Keratinocyte (primary cell): Measurements from ENCODE around the gene PRR16. TPM values are rescaled to one million over a fixed set of nuclear protein-coding genes. Genes with fewer than 3 reads are reported as not detected.

ENCODE experiments used
- DNase-seq: peaks from one replicate; pipeline ENCODE4 v3.0.0-alpha.2; 2011; ENCODE audit warnings: low read depth, missing footprints, low spot score
- FAIRE-seq: peaks from 2 replicates; lab custom pipeline; 2011; peaks lifted over from hg19 to GRCh38; lab: Jason Lieb, UNC
- H2AFZ ChIP-seq: 2 replicates; pipeline ENCODE4 v1.6.0; 2012; ENCODE audit warnings: low read length, control low read depth, inconsistent platforms; ENCODE audit not compliant: control insufficient read depth
- H3K27ac ChIP-seq: 2 replicates; pipeline ENCODE4 v1.5.1; 2011; ENCODE audit warnings: low read length; ENCODE audit not compliant: control insufficient read depth, insufficient read depth
- H3K27me3 ChIP-seq: 3 replicates; pipeline ENCODE4 v1.6.0; 2011; ENCODE audit warnings: low read length; ENCODE audit not compliant: control insufficient read depth, insufficient read depth; ENCODE audit errors: extremely low read depth
- H3K36me3 ChIP-seq, 2 experiments: 2 replicates in 1 of 2; 3 replicates in 1 of 2; pipeline ENCODE4 v1.5.1; 2011; ENCODE audit warnings: low read length in 2 of 2, mild to moderate bottlenecking in 1 of 2; ENCODE audit not compliant: control insufficient read depth in 2 of 2, insufficient read depth in 2 of 2; ENCODE audit errors: extremely low read depth in 1 of 2
- H3K4me1 ChIP-seq: 3 replicates; pipeline ENCODE4 v1.5.1; 2011; ENCODE audit warnings: low read length; ENCODE audit not compliant: control insufficient read depth, insufficient read depth; ENCODE audit errors: extremely low read depth
- H3K4me2 ChIP-seq: 3 replicates; pipeline ENCODE4 v1.6.0; 2011; ENCODE audit warnings: low read depth, low read length; ENCODE audit not compliant: control insufficient read depth, insufficient read depth; ENCODE audit errors: extremely low read depth
- H3K4me3 ChIP-seq, 3 experiments: fragments of 200-600 bp in 1 of 3; sonication (generic) in 1 of 3; 2 replicates in 2 of 3; 3 replicates in 1 of 3; pipeline ENCODE4 v1.5.1; 2011 to 2016; ENCODE audit warnings: low read length in 3 of 3, mild to moderate bottlenecking in 3 of 3, control low read depth in 2 of 3, inconsistent platforms in 1 of 3, low read depth in 1 of 3, mixed read lengths in 1 of 3, mixed run types in 1 of 3, moderate library complexity in 1 of 3; ENCODE audit not compliant: control insufficient read depth in 2 of 3, insufficient read depth in 2 of 3; ENCODE audit errors: extremely low read depth in 1 of 3
- H3K79me2 ChIP-seq: 2 replicates; pipeline ENCODE4 v1.6.0; 2012; ENCODE audit warnings: low read length; ENCODE audit not compliant: control insufficient read depth, insufficient read depth
- H3K9ac ChIP-seq: 3 replicates; pipeline ENCODE4 v1.6.0; 2011; ENCODE audit warnings: low read length; ENCODE audit not compliant: control insufficient read depth, insufficient read depth; ENCODE audit errors: extremely low read depth
- H3K9me1 ChIP-seq: 3 replicates; pipeline ENCODE4 v1.6.0; 2011; ENCODE audit warnings: low read length; ENCODE audit not compliant: control insufficient read depth, insufficient read depth; ENCODE audit errors: extremely low read depth
- H3K9me3 ChIP-seq: 2 replicates; pipeline ENCODE4 v1.5.1; 2012; ENCODE audit warnings: low read depth, low read length; ENCODE audit not compliant: control insufficient read depth
- H4K20me1 ChIP-seq: 3 replicates; pipeline ENCODE4 v1.6.0; 2011; ENCODE audit warnings: low read length; ENCODE audit not compliant: control insufficient read depth, insufficient read depth; ENCODE audit errors: extremely low read depth
- EZH2 ChIP-seq: IDR thresholded peaks from one replicate; pipeline ENCODE4 v1.6.1; 2012; ENCODE audit warnings: inconsistent platforms, mild to moderate bottlenecking, low read length, moderate library complexity
- dilution Hi-C: fragments of 300-500 bp; cut with MboI; formaldehyde crosslinking; loops from one replicate; pipeline ENCODE4 v1.7.0; 2020; ENCODE audit warnings: low sequenced_read_pairs; ENCODE audit not compliant: extremely low pct_ligation_motif_present
- polyA plus RNA-seq, 5 experiments: library from polyadenylated mRNA; depleted of rRNA in 3 of 5; stranded (reverse) in 3 of 5; stranded (forward) in 1 of 5; unstranded in 1 of 5; fragments of >200 nt; gene quantifications; 1 replicate in 1 of 5; 2 replicates in 3 of 5; 3 replicates in 1 of 5; pipeline versions ENCODE4 v1.2.1 to v1.2.3, GENCODE V29; 2011 to 2012; ENCODE audit warnings: missing spikeins in 2 of 5, low read depth in 1 of 5, low replicate concordance in 1 of 5
- TF ChIP-seq, protein P1 (sequence below), 3 experiments: IDR thresholded peaks in 1 of 3; conservative IDR thresholded peaks in 1 of 3; optimal IDR thresholded peaks in 1 of 3; 2 replicates in 2 of 3; 3 replicates in 1 of 3; pipeline versions ENCODE3 to v1.5.1; 2011; ENCODE audit warnings: low read length in 3 of 3, mild to moderate bottlenecking in 3 of 3, moderate library complexity in 2 of 3, control low read depth in 1 of 3, inconsistent platforms in 1 of 3; ENCODE audit not compliant: insufficient read depth in 2 of 3; ENCODE audit errors: extremely low read depth in 1 of 3

PRR16 gene
- polyA plus RNA-seq, 1 donor (not counting 4 experiments of a cell fraction or from before 2014, with no cell fraction given): 0.05 TPM

DNA sequence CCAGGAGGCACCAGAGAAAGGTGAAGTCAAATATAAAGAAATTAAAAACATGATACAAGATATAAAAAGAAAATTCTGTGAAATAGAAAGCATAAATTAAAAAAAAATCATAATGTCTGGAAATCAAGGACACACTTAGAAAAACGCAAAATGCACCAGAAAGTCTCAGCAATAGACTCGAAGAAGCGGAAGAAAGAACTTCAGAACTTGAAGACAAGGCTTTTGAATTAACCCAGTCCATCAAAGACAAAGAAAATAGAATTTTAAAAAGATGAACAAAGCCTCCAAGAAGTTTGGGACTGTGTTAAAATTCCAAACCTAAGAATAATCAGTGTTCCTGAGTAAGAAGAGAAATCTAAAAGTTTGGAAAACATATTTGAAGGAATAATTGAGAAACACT is 168.3 kb downstream of the PRR16 start:
- dilution Hi-C loops: no loop called here
- TF ChIP-seq, protein P1, sequence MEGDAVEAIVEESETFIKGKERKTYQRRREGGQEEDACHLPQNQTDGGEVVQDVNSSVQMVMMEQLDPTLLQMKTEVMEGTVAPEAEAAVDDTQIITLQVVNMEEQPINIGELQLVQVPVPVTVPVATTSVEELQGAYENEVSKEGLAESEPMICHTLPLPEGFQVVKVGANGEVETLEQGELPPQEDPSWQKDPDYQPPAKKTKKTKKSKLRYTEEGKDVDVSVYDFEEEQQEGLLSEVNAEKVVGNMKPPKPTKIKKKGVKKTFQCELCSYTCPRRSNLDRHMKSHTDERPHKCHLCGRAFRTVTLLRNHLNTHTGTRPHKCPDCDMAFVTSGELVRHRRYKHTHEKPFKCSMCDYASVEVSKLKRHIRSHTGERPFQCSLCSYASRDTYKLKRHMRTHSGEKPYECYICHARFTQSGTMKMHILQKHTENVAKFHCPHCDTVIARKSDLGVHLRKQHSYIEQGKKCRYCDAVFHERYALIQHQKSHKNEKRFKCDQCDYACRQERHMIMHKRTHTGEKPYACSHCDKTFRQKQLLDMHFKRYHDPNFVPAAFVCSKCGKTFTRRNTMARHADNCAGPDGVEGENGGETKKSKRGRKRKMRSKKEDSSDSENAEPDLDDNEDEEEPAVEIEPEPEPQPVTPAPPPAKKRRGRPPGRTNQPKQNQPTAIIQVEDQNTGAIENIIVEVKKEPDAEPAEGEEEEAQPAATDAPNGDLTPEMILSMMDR (optimal IDR thresholded peaks at IDR 0.05 in 1 of 3, IDR thresholded peaks at IDR 0.05 in 1 of 3, conservative IDR thresholded peaks at IDR 0.05 in 1 of 3; ENCODE audit: extremely low read depth in 1 of 3, insufficient read depth in 2 of 3, low read length in 3 of 3): no peak
- no peak for TF ChIP-seq EZH2
- H3K27ac ChIP-seq: no peak overlapping the region
- H3K36me3 ChIP-seq: no peaks in the 10 kb centered on the region
- H3K4me1 ChIP-seq: no peaks in the 10 kb centered on the region
- no peaks in the 10 kb centered on the region for H4K20me1 ChIP-seq
- H2AFZ ChIP-seq: no peak overlapping the region
- DNase-seq (no peak), FAIRE-seq (no peak)
- H3K4me3 ChIP-seq: no peak overlapping the region
- H3K9ac ChIP-seq: no peak overlapping the region
- H3K9me3 ChIP-seq: no peaks in the 10 kb centered on the region
- H3K79me2 ChIP-seq: no peaks in the 10 kb centered on the region
- H3K27me3 ChIP-seq: no peaks in the 10 kb centered on the region
- H3K9me1 ChIP-seq: no peaks in the 10 kb centered on the region
- H3K4me2 ChIP-seq: no peak overlapping the region

DNA sequence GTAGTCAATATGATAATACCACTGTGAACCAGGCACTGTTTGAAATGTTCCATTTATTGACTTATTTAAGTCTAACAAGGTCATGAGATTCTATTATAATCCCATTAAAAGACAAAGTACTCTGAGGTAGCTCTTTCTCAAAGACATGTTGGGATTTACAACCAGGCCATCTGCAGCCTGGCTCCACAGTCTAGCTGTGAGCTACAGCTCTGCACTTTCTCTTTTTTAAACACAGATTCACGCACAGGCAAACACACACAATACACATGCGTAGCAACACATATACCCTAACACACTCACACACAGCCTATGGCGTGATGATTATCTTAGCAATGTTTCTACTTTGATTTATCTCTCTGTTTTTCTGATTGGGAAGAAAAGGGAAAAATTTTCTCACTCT is 174.3 kb downstream of the PRR16 start:
- FAIRE-seq: no peak
- dilution Hi-C loops: no loop called here
- no peak overlapping the region for H3K27ac ChIP-seq

More for the DNA sequence above, 174.3 kb downstream of the PRR16 start:
- no peaks in the 10 kb centered on the region for H3K9me1 ChIP-seq
- H3K27me3 ChIP-seq: no peaks in the 10 kb centered on the region
- H3K4me2 ChIP-seq: no peak overlapping the region
- no peaks in the 10 kb centered on the region for H4K20me1 ChIP-seq
- H2AFZ ChIP-seq: no peak overlapping the region
- no peaks in the 10 kb centered on the region for H3K79me2 ChIP-seq
- no peak overlapping the region for H3K4me3 ChIP-seq
- no peak for DNase-seq
- TF ChIP-seq, protein P1 (optimal IDR thresholded peaks at IDR 0.05 in 1 of 3, IDR thresholded peaks at IDR 0.05 in 1 of 3, conservative IDR thresholded peaks at IDR 0.05 in 1 of 3; ENCODE audit: extremely low read depth in 1 of 3, insufficient read depth in 2 of 3, low read length in 3 of 3): no peak
- TF ChIP-seq EZH2: no peak
- no peaks in the 10 kb centered on the region for H3K9me3 ChIP-seq
- H3K4me1 ChIP-seq: no peaks in the 10 kb centered on the region
- no peaks in the 10 kb centered on the region for H3K36me3 ChIP-seq
- no peak overlapping the region for H3K9ac ChIP-seq
